DMS53 treated with DMSO at 0.1 percent for 48 hours (cell line): ENCODE data around the gene ADM.

Source experiments
- DNase-seq: peaks from one replicate; lab custom pipeline; 2025; ENCODE audit not compliant: unreplicated experiment; lab: John Stamatoyannopoulos, UW

Gene ADM

DNA sequence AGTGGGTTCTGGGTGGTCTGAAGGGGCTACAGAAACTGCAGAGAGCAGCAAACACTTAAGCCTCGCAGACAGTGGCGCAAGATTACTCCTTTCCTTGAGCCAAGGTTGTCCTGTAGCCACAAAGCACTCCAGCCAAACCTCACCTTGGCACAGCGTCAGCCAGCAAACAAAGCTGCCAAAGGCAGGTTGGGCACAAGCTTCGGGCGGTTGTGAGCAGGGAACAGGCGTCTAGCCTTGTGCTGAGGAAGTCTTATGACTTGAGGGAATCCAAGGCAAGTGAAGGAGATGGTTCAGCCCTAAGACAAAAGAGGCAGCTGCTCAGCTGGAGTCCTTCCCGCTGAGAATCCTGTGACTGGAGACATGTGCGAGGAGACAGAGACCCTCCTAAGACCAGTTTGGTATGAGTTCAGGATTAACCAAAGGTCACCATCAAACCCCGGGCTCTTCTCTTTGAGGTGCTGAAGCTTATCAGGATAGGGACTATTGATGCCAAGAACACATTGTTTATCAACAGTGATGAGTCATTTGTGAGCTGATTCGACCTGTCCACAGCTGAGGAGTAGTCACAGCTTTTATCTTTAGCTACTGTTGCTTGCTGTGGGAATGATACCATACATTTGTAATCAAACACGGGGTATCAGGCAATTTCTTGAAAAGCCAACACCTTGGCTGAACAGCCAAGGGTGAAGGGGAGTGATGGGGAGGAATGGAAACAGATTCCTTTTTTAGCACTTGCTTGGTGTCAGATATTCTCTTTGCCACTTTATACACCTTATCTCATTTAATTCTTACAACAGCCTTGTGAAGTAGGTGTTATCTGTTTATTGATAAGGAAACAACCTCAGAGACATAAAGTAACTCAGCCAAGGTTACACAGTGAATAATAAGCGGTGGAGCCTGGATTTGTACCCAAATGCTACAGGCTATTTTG, 4.6 kb downstream of the ADM start:
- DNase-seq: peak; percentile 76

DNA sequence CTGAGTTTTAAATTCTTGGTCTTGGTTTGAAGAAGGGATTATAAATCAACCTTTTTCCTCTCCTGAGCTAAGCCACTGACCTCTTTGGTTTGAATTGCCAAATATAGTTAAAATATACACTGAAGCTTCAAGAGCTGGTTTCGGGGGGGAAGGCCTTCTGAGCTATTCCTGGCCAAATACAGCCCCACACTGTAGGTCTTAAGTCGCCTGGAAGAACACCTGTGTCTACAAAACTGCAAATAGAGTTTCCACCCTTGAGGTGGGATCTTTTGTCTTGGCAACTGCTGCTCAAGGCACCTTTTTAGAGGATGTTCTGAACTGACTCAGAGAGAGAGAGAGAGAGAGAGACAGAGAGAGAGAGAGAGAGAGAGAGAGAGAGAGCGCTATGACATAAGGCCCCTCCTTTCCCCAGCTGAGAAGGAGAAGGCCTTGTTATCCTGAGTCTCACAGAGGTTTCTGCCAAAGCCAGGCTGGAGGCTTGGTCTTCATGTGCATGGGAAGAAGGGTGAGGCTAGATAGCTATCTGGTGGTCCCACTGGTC, 5.5 kb downstream of the ADM start:
- DNase-seq: no peak

DNA sequence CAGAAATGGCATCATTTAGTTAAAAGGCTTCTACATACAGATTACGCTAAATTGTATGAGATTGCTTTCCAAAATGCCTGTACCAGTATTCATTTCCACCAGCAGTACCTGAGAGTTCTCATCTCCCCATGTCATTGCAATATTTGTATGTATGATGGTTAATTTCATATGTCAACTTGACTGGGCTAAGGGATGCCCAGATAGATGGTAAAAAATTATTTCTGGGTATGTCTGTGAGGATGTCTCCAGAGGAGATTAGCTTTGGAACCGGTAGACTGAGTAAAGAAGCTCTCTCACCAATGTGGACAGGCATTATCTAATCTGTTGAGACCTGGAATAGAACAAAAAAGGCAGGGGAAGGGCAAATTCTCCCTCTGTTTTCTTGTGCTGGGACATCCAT, 6.9 kb downstream of the ADM start:
- no peak for DNase-seq

DNA sequence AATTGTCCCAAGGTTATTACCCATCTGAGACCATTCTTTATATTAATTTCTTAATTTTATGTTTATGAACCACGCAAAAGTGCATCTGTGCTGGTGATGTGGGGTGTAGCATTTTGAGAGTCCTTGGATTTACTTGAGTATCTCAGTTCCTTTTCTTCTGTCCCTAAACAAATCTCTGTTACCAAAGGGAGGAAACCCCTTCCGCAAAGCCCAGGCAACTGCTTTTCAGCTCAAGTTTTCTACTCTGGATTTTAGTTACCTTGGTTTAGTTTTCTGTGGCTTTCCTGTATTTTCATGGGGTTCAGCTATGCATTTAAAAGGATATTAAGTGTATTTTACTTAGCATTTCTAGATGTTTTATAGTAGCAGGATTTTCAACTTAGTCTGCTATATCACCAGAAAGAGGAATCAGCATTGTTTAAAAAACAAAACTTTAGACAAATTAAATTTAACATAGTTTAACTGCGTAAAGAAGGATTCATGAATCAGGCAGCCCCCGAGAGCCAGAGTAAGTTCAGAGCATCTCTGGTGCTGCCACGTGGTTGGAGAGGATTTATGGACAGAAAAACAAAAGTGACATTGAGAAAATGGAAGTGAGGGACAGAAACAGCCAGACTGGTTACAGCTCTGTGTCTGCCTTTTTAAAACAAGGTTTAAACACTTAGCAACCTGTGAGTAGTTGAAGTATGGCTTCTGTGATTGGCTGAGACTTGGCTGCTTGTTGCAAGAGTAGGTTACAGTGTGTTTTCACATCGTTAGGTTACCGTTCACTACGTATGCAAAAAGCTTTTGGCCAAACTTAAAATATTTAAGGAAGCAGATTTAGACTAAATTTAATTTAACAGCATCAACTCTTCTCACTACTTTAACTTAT, 9.6 kb downstream of the ADM start:
- no peak for DNase-seq

DNA sequence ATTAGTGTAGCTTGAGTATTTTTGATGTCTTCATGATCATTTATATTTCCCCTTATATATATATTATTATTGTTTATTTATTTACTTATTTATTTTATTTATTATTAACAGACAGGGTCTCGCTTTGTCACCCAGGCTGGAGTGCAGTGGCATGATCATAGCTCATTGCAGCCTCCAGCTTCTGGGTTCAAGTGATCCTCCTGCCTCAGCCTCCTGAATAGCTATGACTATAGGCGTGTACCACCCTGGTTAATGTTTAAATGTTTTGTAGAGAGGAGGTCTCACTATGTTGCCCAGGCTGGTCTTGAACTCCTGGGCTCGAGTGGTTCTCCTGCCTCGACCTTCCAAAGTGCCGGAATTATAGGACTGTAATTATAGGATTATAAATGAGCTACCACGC, 10.2 kb downstream of the ADM start:
- DNase-seq: no peak

DNA sequence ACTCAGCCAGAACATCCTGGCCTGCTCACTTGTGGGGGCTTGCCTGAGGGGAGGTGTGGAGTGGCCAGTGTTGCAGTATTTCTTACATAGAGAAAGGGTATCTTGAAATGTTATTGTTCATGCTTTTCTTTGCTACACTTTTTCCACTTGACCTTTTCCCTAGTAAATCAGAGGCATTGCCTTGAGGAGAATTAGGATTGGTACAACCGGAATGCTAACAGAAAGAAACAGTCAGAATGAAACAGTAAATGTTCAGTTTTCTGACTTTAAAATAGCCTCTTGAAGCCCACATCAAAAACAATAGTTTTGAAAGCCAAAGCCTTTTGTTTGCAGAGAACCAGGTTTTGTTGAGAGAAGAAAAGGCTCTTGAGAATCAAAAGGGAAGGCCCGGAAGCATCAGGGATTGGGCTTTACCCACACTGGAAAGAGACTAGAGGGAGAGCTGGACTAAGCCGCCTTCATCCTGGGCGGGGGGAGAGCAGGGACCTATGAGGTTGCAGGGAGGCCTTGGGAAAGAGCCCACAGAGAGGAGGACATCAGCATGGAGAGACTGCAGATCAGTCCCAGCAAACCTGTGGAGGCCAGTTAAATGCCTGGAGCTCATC, 12.4 kb downstream of the ADM start:
- peak; percentile 68 for DNase-seq

DNA sequence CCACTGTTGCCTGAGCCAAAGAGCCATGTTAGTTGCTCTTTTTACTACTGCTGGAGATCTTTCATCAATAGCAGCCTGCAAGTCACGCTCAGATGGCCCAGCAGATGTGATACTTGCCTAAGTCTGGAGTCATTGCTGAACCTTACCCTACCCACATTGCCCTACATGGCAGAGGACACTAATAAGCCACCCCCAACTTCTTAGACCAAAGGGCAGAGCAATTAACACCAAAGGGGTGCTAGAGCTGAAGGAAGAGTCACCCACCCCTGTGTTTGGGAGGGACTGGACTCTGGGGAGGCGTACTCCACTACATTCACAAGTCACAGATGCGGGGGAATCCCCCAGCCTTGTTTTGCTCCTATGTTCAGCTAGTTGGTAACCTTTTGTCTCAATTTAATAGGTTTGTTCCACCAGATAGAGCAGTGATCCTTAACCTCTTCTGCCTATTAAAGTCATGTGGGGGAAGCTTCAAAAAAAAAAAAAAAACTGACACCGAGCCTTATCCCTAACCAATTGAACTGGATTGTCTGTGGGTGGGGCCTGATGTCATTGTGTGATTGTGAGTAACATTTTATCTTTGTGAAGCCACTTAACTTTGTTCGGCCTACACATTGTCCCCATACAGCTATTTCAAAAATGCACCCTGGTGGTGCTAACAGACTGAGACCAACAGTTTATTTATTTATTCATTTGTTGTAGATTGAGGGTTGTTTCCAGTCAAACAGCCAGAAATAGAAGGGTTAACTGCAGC, 13.1 kb downstream of the ADM start:
- DNase-seq: peak; percentile 62

DNA sequence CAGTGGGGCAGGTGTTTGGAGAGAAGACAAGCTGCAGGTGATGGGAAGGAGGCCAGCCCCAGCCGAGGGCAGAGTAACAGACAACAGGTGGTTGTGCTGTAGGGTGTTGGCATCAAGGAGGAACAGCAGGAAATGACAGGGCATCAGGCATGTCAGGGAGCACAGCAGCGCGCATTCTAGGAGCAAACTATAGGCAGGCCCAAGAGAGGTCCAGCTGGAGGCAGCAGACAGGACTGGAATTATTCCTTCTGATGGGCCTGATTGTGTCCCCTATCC, 13.6 kb downstream of the ADM start:
- DNase-seq: peak; percentile 88

DNA sequence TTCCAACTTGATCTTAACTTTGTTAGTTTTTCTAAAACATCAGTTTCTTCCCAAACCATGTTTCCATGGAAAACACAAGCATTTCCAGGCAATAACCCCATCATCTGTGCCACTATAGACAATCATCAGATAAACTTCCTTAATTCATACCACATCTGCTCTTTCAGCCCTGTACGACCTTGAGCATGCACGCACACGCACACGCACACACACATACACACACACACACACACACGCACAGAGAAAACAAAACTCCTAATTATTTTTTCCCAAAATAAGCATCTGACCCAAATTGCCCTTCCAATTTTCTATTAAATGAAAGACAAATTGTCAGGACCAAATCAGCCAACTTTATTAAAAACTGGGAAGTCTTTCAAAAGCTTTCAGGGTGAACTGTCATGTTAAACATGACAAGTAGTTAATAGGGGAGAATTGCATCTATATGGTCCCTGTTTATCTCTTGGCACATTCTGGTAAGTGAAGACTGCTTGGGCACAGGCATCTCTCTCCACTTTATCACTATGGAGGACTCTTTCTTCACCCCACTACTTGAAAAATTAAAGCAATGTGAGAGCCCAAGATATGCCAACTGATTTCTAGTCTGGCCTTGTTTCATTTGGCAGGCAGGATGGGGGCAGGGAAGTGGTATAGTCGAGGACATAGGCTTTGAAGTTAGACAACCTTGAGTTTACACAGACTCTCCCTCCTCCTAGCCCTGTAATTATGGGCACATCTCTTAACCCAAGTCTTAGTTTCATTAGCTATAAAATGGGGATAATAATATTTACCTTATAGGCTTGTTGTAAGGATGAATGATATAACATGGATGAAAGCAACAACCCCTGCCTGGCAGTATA, 15.1 kb downstream of the ADM start:
- no peak for DNase-seq

DNA sequence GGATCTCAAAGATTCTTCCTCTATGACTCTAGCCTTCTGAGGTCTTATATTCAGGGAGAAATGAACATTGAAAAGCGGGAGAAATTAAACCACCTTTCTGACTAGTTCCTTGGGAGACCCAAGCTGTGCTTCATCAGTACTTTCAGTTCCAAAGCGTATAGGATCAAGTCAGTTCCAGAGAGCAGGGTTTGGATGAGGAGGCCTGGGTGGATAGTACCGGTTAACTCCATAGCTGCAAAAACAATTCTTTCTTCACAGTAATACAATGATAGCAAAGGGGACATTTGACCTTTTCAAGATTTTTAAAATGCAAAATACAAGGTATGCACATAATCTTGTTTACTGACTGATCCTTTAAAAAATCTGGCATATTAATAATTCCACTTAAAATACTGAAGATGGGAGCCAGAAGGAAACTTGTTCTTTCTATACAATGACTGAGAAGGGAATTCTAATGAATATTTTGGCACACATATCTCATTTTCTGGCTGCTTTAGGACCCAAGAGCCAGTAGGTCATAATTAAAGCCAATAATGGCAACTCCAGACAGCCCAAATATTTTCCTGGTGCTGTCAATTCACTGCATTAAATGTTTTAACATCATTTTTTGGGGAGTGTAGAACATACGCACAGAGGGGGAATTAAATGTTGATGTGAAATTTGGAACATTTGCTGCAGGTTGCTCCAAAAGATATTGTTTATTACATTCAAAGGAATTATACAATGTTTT, 16.0 kb downstream of the ADM start:
- DNase-seq: no peak

DNA sequence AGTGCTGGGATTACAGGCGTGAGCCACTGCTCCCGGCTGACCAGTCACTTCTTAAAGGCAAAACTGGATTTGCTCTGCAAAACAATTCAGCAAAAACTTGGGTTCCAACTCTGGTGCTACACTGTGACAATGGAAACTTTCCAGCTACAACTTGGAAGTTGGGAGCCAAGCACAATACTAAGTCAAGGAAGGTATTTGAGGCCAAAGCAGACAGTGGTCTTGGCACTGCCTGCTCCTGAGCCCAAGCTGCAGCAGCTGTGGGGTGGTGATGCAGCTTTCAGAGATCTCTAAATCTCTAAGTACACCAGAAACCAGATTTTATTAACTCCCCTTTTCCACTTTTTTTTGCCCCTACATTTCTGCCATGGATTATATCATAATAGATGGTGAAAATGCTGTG, 17.5 kb downstream of the ADM start:
- DNase-seq: no peak

DNA sequence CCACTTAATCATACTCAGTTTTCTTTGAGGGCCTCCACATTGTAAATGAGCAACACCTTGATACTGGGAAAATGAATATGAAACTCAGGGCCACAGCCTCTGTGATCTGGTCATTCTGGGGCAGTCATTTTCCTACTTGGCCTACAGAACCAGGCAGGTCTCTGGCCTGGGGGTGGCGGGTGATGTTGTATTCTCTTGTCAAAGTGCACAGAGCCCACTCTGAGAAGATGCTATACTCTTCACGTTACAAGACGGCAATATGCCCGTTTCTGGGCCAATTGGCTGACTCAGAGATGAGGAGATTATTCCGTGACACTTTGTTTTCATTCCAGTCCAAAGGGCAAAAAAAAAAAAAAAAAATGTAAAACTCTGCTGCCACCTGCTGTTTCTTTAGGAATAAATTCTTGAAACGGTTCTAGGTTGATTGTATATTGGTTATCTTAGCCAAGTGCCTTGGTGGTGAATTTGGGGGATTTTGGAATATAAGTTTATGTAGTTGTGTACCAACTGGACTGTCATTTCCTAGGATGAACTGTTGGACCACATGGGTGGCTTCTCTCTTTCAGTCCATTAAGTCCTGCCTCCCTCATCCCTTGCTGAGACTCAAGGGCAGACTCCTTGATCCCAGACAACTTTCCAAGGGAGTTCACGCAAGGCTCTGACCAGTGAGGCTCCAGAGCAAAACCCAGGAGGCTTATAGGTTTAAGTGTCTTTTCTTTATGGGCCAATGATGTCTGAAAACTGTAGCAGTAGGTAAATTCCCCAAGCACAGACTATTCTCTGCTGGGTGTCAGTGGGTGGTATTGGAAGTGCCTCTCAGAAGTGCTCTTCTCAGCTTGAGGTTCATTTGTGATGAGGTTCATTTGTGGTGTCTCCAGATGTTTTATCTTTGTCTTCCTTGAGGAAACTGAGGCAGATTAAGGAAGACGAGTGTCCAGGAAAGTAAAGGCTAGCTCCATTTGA, 18.2 kb downstream of the ADM start:
- DNase-seq: peak; percentile 83

DNA sequence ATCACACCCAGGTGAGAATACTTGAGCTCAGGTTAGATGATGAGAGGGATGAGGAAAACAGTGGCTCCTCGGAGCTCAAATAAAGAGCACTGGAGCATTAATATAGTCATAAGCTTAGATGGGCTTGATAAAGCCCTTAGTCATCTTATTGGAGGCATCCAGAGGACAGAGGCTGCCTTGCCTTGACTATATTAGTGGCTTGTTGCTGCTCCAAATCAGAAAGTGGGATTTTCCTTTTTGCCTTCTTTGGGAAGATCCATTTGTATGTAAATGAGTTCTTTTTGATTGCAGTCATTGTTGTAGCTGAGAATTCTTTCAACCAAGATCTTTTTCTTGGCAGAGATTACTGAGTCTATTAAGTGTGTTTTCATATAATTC, 18.9 kb downstream of the ADM start:
- no peak for DNase-seq

DNA sequence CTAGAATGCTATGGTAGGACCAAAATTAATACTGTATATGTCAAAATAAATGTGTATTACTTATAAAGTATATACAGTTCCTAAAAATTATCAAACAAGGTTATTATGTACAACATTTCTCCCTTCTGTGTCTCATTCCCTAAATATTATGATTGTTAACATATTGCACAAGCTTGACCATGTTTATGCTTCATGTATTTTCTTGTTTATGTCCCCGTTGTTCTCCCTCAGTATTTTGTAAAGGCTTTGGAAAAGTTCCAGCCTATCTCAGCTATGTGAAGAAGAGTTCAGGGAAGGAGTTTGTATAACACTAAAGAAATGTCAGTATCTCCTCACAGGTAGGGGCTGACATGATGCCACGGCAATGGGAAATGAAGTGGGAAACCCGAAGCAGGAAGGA, 19.6 kb downstream of the ADM start:
- DNase-seq: no peak

DNA sequence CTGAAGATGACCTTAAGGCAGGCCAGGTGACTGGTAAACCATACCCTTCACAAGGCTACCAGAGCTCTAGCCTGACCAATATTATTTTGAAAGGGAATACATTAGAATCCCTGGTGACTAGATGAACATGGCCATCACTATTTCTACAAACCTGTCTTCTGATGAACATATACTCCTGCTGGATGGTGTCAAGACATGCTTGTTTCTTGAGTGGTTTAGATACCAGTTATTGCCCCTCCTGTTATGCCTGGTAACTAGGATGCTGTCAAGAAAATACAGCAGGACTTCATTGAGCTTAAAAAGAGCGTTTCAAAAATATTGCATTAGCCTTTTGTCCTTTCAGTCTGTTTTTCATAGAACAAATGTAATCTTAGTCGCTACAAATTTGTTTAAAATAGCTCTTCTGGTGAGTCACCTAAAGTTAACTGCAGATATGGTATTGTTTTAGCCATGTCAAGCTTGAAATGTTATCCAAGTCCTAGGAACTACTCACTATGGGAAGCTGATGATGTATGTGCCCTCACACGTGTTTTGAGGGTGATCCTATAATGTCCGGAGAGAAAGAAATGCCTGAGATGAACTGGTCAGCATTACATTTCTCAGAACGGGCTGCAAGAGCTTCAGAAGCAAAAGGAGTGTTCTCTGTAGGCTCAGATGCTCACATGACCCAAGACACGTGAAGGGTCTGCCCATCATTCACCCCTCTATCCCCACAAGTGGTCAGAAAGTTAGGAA, 20.6 kb downstream of the ADM start:
- no peak for DNase-seq

DNA sequence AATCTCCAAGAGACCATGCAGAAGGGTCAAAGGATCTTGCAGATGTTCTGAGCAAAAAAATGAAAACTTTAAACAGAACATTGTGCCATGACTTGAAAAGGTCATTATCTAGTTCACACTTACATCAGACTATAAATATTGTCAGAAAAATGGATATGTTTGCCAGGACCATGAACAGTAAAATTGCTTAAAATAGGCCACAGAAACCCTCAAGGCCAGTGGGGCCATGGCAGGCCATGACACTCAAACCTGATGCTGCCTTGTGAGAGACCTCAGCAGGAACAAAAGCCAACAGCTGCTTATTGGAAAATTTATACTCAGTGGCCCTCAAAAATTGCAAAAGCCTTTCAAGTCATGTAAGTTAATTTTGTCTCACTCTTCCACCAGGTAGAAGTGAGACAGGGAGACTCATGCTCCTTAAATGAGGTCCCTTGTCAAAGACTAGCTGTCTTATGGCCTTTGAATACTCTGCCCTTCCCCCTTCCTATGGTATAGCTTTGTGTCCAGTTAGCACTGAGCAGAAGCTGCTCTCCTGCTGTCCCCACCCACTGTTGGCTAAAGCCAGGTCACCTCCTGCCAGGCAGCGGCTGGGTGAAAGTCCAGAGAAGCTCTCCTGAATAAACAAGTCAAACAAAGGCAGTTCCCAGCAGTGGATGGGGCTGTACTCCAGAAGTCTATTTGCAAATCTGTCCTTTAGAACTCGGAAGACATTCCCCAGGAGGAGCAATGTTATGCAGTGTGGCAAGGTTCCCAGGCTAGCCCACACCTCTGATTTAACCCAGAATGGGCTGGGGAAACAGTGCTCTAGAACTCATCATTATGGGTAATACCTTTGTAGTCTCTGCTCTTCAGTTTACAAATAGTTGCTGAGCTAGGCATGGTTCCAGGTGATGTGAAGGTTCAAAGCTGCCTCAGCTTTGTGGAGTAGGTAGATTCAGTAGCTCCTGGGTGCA, 21.4 kb downstream of the ADM start:
- DNase-seq: peak; percentile 76
